Posterior cingulate gyrus (tissue), 11 donors: Measurements from ENCODE around the gene MIB2.
"Not testable (repeated sequence)": the region's sequence is repeated elsewhere in the genome, so short reads cannot be mapped to it uniquely, and the experiment has no call there.

Source experiments
- DNase-seq, 10 donors: peaks; one replicate each; pipeline versions ENCODE4 v3.0.0 to v3.0.0-alpha.2; 2020 to 2021; ENCODE audit warnings: mixed read lengths in 3 of 10
- intact Hi-C: fragments of 100-400 bp; cut with DNase I; formaldehyde crosslinking; loops from one replicate; pipeline ENCODE4 v1.15.1; 2023

Gene MIB2

DNA sequence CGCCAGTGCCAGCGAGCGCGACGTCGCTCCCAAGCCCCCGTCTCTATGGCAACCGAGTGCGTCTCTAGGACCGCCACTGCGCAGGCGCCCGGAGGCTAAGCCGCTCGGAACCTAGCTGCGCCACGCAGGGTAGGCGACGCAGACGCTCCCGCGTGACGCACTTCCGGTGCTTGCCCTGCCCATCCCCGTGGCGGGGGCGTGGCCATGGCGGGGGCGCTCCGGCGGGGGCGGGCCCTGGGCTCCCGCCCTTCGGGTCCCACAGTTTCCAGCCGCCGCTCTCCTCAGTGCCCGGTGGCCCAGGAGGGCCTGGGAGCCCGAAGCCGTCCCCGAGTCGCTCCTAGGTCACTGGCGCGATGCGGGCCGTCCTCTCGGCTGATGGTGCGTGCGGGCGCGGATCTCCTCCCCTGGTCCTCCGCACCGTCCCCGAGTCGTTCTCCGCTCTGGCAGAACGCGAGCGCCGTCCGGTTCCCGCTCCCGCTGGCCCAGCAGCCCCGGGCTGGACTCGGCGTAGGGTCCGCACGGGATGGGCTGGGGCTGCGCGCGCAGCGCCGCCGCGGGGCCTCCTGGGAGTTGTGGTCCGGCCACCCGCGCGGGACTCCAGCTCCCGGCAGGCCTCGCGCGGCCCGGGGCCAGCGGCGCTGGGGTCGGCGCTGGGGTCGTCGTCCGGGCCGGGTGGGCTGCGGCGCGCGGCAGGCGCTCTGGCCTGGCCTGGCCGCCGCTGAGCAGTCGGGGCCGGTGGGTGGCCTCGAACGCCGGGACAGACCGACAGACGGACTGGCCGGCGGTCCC, at the start of gene MIB2:
TSS of gene MIB2 (plus strand) at position 245 of the 789 bp plus-strand sequence. CDS start 7,953 bp downstream, outside the sequence.
- peak; percentile 92 to 100 (median 96) for DNase-seq
- intact Hi-C loops: loop anchor here (2.0 kb wide), 1 partner anchor 41 kb away; the partner anchor contains the start of gene SSU72

DNA sequence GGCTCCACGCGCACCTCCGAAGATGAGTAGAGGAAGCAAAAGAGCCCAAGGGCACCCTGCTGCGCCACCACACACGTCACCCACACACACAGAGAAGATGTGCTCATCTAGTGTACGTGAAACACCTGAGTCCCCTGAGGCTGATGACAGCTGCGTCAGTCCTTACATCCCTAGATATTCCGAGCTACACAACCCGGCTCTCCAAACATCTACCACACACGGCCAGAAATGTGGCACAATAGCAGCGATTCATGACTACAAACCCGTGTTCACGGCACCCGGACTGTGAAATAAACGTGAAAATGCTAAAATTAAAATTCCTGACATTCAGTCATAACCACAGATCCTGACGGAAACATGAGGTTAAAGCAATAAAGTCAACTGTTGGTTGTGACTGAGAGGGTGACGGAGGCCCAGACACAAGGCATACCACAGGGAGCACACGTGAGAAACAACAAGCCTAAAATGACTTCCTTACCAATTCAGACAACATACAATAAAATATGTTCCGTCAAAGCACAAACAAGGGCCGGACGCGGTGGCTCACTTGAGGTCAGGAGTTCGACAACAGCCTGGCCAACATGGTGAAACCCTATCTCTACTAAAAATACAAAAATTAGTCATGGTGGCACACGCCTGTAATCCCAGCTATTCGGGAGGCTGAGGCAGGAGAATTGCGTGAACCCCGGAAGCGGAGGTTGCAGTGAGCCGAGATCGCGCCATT, 48.0 kb upstream of the MIB2 start:
- peak in 1 of 10 donors; percentile 36 for DNase-seq

DNA sequence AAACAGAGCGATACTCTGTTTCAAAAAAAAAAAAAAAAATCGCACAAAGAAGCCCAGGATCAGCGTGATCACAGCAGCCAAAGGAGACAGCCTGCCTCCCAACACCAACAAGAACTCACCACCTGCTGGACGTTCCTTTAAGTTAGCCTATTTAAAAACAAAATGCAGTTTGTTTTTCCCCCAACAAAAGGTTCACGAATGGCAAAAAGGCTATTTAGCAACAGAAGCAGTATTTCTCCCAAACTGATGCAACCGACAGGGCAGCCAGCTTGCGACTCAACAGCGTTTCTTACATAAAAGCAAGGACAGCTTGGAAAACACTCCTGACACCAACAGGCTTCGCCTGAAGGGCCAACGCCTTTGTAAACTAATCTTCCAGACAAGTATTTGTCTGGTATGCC, 47.4 kb upstream of the MIB2 start:
- intact Hi-C loops: no loop called here
- no peak for DNase-seq

More for the DNA sequence above, 48.0 kb upstream of the MIB2 start:
- intact Hi-C loops: no loop called here

DNA sequence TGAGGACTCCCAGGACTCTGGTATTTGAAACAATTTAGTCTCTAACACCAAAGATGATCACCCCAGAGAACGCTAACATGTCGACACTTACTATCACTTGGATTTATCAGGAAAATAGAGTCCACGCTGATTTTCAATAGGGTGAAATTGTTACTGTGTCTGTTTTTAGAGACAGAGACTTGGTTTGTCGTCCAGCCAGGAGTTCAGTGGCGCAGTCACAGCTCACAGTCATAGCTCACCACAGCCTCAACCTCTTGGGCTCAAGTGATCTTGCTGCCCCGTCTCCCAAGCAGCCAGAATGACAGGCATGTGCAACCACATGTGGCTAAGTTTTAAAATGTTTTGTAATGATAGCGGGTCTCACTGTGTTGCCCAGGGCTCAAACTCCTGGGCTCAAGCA, 46.0 kb upstream of the MIB2 start:
- intact Hi-C loops: no loop called here

DNA sequence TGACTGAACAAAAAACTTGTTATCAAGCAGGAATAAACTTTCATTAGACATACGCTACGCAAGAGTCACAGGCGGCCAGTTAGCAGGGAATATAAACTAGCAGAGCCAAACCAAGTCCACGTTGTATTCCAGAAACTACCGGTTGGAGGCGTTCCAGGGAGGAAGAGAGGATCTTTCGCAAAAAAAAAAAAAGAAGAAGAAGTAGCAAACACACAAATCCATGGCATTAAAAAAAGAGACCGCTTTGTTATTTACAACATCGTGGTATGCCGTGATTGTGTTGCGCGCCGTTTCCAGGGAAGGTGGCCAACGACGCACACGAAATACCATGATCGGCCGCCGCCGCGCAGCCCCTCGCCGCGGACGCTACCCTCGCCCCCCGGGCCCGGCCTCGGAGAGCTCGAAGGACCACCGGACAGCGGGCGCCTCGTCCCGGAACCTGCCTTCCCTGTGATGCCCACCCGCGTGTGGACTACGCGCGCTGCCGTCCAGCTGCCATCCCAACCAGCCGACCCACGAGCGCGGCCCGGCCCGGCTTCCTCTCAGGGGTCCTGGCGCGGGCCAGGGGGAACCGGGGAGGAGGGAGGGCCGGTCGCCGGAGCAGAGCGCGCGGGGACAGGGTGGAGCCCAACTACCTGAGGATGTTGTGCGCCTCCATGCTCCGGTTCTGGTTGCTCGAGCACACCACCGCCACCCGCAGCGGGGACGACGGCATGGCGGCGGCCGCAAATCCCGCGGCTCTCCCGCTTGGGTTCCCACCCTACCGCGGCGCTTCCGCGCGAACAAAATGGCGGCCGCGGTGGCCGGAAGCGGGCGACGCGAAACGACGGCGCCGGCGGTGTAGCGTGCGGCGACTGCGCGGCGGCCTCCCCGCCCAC, 41.2 kb upstream of the MIB2 start:
- DNase-seq: peak in 9 of 10 donors; percentile 37 to 93 (median 49)
- intact Hi-C loops: loop anchor here (2.0 kb wide), 1 partner anchor 41 kb away; the partner anchor contains the start of gene MIB2

More for the DNA sequence above, 46.0 kb upstream of the MIB2 start:
- no peak for DNase-seq

DNA sequence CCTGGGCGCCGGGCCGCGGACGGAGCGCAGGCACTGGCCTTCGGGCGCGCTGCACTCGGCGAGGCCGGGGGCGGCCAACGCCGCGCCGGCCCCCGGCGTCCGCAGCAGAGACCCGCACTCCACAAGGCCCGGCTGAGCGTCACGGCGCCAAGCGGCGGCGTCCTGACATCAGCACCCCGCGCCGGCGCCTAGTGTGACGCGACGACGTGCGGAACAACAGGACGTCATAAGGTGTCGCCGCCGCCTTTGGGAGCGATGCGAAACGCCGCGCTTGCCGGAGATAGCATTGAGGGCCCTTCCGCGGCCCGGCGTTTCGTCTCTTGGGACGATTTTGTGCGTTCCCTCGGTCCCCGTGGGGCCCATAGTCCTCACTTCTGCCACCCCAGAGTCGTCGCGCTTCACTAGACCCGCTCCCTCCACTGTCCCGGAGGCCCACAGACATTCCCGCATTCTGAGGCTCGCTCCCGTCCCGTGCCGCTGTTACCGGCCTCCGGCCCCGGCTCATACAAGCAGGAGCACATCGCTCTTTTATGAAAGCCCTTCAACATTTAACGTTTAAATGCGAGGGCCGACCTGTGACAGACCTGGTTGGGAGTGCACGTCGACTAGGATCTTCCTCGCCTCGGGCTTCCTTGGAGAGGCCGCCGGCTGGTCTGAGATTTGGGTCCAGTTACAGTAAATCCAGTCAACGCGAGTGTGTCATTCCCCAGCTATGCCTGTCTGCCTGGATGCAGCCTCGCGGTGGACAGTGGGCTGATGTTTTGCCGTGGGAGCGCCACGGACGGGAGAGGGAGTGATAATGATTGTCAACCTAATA, 40.4 kb upstream of the MIB2 start, which contains the start of gene SSU72:
TSS of gene SSU72 (minus strand) at position 143 of the 817 bp plus-strand sequence. CDS start 306 bp downstream, outside the sequence.
- intact Hi-C loops: loop anchor here (2.0 kb wide), 1 partner anchor 40 kb away; the partner anchor contains the start of gene MIB2
- peak; percentile 80 to 98 (median 90) for DNase-seq

DNA sequence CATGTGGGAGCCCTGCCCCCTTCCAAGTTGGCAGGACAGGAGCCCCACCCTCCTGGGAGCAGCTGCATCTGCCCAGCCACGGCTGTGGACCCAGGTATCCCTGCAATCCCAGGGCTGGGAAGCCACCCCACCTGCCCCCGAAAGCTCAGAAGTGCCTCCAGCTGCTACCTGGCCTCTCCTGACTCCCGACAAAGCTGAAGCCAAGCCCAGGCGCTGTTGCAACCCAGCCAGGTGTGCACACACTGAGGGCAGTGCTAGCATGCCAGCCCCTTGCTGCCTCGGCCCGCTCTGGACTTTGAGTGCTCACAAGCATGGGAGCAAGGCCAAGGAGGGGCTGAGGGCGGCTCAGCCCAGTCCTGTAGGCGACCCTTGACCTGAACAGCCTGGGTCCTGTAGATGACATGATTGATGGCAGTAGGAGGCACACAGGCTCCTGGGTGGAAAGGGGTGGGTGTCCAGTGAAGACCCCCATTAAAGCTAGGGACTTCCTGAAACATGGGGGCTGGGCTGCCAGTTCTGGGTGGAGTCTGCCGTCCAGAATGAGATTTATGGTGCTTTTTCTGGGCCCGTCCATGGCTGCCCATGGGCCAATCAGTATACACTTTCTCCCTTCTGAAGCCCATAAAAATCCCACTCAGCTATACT, 37.8 kb upstream of the MIB2 start:
- peak in 1 of 10 donors; percentile 67 for DNase-seq
- intact Hi-C loops: no loop called here

DNA sequence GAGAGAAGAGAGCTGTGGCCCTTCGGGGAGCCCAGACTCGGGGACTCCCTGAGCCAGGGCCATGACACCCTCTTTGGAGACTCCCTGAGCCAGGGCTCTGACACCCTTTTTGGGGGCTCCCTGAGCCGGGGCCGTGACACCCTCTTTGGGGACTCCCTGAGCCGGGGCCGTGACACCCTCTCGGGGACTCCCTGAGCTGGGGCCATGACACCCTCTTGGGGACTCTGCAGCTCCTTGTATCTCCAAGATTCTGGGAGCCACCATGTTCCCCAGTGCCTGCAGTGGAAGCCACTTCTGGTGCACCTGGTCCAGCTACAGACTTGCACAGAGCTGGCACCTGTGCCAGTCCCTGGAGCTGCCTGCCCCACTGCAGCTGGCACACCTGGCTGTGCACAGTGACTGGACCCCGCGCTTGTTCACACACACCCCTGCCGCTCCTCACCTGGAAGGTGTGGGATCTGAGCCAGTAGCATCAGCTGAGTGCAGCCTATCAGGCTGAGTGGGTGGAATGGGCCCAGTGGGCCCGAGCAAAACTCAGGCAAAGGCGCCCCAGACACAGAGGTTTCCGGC, 36.8 kb upstream of the MIB2 start:
- intact Hi-C loops: no loop called here
- DNase-seq: peak in 2 of 10 donors; percentile 40 to 49

DNA sequence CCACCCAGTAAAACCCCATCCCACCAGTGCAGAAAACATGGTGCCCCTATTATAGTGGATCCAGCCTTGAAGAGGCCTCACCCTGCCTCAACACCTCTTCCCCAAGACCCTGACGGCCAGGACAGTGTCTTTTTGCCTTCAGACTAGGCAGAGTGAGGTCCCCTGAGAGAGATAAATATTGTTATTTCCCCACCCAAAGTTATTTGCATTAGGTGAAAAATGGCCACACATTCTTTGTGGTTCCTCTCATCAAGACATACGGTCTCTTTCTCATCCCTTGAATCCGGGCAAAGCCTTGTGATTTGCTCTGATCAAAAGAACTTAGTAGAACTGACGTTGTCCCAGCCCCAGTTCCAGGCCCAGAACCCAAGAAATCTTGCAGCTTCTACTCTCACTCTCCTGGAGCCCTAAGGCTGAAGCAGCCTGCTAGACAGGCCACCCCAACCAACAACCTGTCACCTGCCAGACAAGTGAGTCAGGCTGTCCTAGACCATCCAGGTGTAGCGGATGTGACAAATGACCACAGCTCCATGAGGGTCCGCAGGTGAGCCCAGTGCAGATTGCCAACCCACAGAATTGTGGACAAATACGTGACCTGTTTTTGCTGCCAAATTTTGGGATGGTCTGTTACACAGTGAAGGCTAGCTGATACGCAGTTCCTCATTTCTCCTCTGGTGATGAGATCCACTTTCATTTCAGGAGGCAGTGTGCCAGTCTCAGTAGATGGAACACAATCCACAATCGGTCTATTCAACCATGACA, 32.5 kb upstream of the MIB2 start:
- DNase-seq: peak in 2 of 10 donors; percentile 2 to 12
- intact Hi-C loops: no loop called here

DNA sequence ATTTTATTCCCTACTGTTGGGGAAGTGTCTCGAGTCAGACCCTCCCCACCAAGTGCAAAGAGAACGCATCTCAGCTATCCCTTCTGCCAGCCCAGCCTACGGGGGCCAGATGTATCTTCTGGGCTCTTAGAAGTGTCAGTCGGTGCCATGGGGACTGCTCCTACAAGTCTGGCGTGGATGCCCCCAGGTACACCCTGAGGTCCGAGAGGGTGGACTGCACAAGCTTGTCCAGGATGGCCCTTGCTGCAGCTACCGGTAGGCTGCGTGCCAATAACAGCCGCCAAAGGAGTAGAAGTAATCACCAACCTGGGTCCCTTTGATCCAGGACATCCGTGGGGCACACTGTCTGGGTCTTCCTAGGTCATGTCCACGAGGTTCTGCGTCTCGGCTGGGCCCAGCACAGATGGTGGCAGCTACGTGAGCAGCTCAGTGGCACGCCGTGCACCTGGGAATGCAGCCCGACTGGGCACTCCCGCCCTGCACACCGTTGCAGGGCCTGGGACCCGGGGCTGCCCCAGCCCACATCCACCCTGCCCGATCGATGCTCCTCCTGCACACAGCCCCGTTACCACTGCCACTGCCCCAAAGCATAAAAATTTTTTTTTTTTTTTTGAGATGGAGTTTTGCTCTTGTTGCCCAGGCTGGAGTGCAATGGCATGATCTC, 31.8 kb upstream of the MIB2 start:
- DNase-seq: peak in 2 of 10 donors; percentile 37 to 71
- intact Hi-C loops: no loop called here

DNA sequence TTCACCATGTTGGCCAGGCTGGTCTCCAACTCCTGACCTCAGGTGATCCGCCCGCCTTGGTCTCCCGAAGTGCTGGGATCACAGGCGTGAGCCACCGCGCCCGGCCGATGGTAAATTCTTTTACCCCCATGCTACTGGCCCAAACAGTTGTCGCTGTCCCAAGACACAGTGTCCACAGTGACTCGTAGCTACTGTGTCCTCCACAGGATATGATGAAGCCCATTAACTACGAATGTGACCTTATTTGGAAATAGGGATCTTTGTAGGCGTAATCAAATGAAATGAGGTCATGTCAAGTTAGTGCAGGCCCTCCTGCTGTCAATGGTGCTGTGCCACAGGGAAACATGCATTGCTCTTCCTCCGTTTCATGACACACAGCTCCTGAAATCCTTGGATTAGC, 23.8 kb upstream of the MIB2 start:
- intact Hi-C loops: no loop called here
- peak in 1 of 10 donors; percentile 20 for DNase-seq

DNA sequence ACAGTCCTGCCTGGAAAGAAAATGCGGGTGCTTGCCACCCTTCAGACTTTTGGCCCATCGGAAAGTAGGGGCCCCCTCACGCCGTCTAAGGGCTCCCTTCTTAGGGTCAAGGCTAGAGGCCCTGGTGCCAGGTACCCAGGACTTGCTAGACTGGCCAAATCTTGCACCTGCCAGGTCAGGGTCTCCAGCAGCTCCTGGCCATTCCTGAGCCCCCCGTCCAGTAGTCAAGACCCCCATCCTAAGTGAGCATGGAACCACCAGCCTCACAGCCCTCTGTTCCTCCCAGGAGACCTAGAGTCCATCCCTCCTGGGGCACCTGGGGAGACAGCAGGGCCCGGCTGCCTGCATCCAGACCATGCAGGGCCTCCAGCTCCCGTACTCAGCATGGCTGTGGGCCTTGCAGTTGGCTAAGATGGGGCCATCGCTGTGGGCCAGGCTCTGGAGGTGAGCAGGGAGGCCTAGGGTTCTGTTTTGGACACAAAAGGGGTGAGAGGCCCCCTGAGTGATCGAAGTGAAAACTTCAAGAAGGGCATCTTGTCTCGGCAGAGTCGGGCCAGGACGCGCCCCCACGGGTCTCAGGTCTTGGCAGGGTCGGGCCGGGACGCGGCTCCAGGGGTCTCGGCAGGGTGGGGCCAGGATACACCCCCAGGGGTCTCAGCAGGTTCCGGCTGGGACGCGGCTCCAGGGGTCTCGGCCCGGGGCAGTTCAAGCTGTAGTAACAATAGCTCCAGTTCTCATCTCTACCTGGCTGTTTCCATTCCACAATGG, 21.3 kb upstream of the MIB2 start:
- intact Hi-C loops: no loop called here
- DNase-seq: peak in 3 of 10 donors; percentile 71

DNA sequence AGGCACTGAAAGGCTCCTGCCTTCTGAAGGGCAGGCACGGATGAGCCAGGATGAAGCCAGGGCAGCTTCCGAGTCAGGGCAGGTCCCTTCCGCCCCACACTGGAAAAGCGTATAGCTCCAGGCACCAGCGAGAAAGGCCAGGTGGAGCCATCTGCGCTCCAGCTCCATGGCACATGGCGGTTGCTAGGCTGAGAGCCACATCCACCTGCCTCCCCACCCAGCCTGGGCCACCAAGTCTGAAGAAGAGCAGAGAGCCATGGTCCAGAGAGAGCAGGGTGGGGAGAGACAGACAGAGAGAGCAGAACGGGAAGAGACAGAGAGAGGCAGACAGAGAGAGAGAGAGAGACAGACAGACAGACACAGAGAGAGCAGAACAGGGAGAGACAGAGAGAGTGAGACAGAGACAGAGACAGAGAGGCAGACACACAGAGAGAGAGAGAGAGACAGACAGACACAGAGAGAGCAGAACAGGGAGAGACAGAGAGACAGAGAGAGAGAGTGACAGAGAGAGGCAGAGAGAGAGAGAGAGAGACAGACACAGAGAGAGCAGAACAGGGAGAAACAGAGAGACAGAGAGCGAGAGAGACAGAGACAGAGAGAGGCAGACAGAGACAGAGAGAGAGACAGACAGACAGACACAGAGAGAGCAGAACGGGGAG, 20.6 kb upstream of the MIB2 start:
- intact Hi-C loops: no loop called here
- peak in 3 of 10 donors; percentile 39 to 79 (median 53) for DNase-seq

DNA sequence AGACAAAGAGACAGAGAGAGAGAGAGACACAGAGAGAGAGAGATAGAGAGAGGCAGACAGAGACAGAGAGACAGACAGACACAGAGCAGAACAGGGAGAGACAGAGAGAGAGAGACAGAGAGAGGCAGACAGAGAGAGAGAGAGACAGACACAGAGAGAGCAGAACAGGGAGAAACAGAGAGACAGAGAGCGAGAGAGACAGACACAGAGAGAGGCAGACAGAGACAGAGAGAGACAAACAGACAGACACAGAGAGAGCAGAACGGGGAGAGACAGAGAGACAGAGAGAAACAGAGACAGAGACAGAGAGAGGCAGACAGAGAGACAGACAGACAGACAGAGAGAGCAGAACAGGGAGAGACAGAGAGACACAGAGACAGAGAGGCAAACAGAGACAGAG, 20.0 kb upstream of the MIB2 start:
- intact Hi-C loops, DNase-seq: not testable (repeated sequence)

DNA sequence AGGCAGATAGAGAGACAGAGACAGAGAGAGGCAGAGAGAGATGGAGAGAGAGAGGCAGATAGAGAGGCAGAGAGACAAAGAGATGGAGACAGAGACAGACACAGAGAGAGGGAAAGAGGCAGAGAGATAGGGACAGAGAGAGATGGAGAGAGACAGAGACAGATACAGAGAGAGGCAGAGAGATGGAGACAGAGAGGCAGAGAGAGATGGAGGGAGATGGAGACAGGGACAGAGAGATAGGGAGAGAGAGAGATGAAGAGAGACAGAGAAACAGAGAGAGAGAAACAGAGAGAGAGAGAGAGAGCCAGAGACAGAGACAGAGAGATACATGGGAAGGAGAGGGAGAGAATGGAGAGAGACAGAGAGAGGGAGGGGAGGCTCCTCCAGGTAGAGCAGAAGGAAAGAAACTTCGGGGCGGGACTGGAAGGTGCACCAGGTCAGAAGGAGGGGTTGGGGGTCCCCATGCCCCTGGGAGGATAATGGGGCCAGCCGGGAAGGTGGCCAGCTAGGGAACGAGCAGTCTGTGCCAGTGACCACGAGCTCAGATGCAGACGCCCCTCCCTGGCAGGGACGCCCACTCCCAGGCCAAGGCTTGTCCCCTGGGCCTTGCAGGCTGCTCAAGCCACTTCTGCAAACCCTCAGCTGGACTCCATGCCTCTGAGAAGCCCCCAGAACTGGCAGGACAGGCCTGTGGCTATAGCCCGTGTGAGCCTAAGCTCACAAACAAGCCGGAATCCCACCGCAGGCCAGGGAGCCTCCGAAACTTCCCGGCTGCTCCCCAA, 18.6 kb upstream of the MIB2 start:
- intact Hi-C loops: no loop called here
- DNase-seq: peak in 3 of 10 donors; percentile 61 to 71 (median 62)
